ENCODE measurements around the gene CHRNA5.
"Not testable (repeated sequence)": the region's sequence is repeated elsewhere in the genome, so short reads cannot be mapped to it uniquely, and the experiment has no call there.

Gene CHRNA5

DNA sequence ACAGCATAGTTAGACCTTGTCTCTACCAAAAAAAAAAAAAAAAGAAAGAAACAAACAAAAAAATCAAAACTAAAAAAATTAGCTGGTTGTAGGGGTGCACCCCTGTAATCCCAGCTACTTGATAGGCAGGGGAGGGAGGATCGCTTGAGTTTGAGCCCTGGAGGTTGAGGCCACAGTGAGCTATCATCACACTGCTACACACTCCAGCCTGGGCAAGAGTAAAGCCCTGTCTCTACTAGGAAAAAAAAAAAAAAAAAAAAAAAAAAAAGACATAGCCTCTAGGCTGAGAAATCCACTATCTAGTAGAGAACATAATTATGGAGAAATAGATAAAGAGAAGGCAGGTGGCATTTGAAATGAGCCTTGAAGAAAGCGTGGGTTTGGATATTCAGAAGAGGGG lies 2.2 kb upstream of the CHRNA5 start:
- DNase-seq (ENCODE audit: low read depth): no peak
- H3K4me3 ChIP-seq (ENCODE audit: low read depth, low read length): no peak overlapping the region

DNA sequence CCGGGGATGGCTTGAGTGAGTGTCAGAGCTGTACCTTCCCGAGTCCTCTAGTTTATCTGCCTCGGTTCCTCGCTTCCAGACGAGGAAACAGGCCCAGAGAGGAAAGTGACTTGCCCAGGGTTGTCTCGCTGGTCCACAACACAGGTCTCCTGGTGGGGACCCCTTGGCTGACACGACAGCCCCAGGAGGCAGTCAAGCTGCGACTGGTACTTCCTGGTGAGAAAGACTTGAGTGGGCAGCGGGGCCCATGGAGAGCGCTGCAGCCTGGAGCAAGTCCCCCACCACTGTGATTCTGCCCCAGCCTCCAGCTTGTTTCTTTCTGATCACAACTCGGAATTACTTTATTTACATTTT lies 600 bp upstream of the CHRNA5 start:
- DNase-seq (ENCODE audit: low read depth): no peak
- no peak overlapping the region for H3K4me3 ChIP-seq (ENCODE audit: low read depth, low read length)

DNA sequence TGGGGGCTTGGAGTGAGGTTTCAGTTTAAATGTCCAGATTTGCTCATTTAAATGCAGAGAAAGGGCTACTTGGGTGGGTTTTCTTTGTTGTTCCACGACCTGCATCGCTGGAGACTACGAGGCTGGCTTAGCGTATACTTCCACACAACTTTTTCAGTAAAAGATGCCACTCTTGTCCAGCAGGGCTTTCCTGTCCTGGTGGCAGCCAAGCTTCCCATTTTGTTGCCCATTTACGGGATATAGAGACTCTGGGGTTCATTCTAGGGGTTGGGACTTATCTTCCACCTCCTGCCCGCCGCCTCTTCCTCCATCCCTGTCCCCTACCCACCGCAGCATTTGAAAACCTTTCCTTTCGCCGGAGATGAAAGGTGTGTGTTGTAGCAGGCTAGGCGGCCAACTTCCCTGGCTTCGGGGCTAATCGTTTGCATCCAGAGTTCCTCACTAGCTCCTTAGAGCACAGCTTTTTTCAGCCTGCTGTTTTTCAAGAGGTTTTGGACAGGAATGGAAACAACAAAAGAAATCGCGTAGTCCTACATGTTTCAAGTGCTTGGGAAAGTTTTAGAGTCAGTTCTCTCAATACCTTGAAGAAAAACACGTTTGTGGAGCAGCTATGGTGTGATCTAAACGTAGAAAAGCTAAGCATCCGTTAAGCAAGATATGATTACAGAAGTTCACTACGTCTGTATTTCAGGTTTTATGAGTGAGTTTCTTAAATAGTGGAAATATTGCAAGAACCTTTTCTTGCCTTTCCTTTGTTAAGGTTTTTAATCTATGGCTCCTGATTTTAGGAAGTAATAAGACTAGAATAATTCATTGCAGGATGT lies 843 bp downstream of the CHRNA5 start:
- DNase-seq (ENCODE audit: low read depth): no peak

DNA sequence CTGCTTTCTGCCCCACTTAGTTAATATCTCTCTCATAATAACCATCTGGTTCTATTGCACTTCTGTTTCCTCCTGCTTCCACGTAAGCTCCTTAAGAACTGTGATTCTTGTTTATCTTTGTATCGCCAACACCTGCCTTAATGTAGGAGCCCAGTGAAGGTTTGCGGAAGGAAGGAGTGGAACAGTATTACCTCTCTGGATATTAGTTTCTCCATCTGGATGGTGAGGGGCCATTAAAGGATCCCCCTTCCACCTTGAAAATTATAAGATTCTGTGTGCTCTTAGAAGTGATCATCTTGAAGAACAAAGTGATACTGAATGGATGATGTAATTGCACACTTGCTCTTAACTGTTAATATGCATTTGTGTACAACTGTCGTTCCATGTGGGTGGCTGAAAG lies 2.2 kb downstream of the CHRNA5 start:
- H3K4me3 ChIP-seq (ENCODE audit: low read depth, low read length): no peak overlapping the region
- no peak for DNase-seq (ENCODE audit: low read depth)

More for the DNA sequence above, 843 bp downstream of the CHRNA5 start:
- H3K4me3 ChIP-seq (ENCODE audit: low read depth, low read length): peak overlapping the region; percentile 72

DNA sequence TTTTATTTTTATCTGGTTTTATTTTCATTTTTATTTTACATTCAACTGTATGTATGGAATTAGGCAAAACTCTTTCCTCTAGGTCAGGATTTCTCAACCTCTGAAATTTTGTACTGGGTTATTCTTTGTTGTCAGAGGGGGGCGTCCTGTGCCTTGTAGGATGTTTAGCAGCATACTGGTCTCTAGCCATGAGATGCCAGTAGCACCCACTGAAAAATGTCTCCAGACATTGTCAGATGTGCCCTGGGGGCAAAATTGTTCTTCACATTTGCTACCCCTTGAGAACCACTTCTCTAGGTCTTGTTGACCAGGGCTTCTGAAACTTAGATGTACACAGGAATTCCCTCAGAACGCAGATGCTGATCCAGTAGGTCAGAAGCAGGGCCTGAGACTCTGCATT lies 5.4 kb downstream of the CHRNA5 start:
- no peak overlapping the region for H3K4me3 ChIP-seq (ENCODE audit: low read depth, low read length)
- no peak for DNase-seq (ENCODE audit: low read depth)

DNA sequence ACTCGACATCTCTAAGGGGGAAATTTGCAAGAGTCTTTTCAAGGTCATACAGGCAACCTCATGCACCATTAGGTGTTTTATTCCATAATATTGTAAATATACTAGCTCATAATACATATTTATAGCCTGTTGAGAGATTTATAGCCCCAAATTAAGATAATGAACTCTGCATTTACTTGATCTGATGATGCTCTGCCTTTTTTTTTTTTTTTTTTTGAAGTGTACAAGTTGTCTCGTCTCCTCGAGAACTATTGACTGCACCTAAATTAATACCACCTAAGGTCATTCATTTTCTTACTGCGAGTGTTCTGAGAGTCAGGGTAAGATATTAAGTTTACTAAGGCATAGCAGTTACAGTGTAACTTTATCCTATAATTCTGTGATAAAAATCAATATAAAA lies 6.1 kb downstream of the CHRNA5 start:
- no peak for DNase-seq (ENCODE audit: low read depth)
- H3K4me3 ChIP-seq (ENCODE audit: low read depth, low read length): no peak overlapping the region

DNA sequence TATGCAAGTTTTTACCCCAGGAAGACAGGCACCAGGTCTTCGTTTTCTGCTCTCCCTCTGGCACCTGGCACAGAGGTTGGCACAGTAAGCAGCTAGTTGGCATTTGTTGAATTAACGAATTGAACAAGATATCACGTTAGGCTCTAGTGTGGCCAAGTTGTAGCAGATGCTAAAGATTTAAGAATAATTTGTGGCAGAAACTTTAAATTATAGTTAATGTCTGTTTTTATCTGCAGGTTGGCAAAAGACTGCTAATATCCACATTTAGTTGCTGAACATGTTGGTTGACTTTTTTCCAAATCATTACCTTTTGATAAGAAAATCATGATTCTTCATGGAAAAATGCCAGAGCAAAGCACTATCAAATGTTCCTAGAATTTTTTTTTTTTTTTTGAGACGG lies 8.1 kb downstream of the CHRNA5 start:
- H3K4me3 ChIP-seq (ENCODE audit: low read depth, low read length): no peak overlapping the region
- no peak for DNase-seq (ENCODE audit: low read depth)

DNA sequence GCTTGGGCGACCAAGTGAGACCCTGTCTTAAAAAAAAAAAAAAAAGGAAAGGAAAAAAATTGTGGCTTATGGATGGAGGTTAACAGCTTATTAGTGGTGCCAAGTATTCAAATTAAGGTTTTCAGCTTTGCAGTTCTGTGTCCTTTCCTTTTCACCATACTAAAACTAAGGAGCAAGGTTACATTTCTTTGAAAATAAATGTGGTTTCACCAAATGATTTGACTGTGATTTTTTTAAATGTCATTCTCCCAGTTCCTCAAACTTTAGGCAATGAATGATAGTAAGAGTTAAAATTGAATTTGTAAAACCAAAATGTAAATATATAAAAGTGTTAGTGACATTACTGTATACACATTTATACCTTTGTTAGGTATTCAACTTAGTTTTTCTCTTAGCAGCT lies 9.6 kb downstream of the CHRNA5 start:
- no peak for DNase-seq (ENCODE audit: low read depth)
- no peak overlapping the region for H3K4me3 ChIP-seq (ENCODE audit: low read depth, low read length)

DNA sequence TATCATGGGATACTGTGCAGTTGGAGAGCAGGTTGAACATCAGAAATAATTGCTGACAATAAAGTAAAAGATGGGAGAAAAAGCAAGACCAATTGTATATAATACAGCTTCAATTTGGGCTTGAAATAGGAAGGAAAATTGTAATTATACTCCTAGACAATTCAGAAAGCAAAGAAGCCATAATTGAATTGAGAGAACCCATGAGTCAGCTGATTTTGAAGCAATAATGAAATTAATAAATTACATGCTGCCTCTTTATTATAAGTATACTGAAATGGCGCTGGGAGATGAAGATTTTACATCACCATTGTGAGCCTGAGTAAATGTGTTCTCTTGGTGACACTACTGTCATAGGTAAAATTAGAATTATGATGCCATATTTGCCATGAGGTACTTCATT lies 32.3 kb downstream of the CHRNA5 start:
- no peak overlapping the region for H3K4me3 ChIP-seq (ENCODE audit: low read depth, low read length)
- DNase-seq (ENCODE audit: low read depth): no peak

DNA sequence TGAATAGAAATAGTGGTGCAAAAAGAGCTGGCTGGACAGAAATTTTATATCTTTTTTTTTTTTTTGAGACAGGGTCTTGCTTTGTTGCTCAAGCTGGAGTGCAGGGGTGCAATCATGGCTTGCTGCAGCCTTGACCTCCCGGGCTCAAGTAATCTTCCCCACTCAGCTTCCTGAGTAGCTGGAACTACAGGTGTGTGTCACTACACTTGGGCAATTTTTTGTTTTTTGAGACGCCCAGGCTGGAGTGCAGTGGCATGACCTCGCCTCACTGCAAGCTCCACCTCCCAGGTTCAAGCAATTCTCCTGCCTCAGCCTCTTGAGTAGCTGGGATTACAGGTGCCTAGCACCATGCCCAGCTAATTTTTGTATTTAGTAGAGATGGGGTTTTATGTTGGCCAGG lies 33.0 kb downstream of the CHRNA5 start:
- no peak overlapping the region for H3K4me3 ChIP-seq (ENCODE audit: low read depth, low read length)
- no peak for DNase-seq (ENCODE audit: low read depth)

DNA sequence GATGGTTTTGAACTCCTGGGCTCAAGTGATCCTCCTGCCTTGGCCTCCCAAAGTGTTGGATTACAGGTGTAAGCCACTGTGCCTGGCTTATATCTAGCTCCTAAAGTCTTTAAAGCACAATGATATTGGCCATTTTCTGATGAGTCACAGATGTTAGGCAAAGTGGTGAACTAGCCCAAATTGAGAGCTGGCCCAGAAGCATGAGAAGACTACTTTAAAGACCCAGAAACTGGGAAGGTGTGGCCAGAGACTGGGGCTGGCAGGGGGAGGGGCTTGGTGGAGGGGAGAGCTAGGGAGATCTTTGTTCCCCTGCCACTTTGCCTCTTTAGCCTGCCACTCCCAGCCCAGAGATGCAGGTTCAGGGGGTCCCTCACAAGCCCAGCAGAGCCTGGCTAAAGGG lies 33.9 kb downstream of the CHRNA5 start:
- H3K4me3 ChIP-seq (ENCODE audit: low read depth, low read length): no peak overlapping the region
- DNase-seq (ENCODE audit: low read depth): no peak

DNA sequence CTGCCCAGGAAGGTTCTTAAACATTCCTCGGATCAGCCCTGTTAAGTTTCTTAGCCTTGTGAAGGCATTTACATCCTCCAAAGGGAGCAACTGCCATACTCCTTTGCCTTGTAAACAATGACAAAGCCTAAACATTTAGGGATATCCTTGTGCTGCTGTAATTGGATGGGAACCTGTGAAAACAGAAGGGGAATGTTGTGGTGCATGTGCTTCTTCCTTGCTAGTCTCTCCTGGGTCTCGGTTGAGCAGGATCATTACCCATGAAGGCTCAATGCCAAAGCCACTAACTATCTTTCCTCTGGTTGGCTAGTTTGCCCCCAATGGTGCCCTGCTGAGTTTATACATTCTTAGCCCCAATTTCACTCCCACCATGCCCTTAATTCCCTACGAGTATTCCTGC lies 38.1 kb downstream of the CHRNA5 start:
- DNase-seq (ENCODE audit: low read depth): no peak
- no peak overlapping the region for H3K4me3 ChIP-seq (ENCODE audit: low read depth, low read length)

DNA sequence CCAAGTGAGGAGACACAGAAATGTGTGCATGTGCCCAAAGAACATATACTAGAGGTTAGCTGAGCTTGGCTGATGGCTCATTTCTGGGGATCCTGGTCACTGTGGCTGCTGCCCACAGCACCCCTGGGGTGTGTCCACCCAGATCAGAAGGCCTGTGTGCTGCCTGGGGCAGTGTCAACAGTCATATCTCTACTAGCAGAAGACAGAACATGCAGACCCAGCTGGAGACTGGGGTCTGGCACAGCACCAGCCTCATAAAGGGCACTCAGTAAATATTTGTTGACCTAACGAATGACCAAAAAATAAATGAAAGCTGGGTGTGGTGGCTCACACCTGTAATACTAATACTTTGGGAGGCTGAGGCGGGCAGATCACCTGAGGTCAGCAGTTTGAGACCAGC lies 39.1 kb downstream of the CHRNA5 start:
- no peak for DNase-seq (ENCODE audit: low read depth)
- no peak overlapping the region for H3K4me3 ChIP-seq (ENCODE audit: low read depth, low read length)

DNA sequence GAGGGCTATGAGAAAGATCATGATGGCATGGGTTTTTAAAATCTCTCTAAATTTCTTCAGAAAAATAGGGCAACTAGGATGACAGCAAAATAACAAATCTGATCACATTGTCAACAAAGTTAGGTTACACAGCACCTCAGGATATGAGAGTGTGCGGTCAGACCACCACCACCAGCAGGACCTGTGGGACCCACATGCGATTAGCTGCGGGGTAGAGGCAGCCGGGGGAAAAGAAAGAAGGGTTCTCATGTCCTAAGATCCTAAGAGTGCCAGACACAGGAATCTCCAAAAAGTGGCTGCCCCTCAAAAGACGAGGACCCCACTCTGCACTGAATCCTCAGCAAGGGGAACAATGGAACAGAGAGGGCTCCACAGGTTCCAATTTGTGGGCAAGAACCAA lies 39.9 kb downstream of the CHRNA5 start:
- DNase-seq (ENCODE audit: low read depth): no peak
- H3K4me3 ChIP-seq (ENCODE audit: low read depth, low read length): no peak overlapping the region

DNA sequence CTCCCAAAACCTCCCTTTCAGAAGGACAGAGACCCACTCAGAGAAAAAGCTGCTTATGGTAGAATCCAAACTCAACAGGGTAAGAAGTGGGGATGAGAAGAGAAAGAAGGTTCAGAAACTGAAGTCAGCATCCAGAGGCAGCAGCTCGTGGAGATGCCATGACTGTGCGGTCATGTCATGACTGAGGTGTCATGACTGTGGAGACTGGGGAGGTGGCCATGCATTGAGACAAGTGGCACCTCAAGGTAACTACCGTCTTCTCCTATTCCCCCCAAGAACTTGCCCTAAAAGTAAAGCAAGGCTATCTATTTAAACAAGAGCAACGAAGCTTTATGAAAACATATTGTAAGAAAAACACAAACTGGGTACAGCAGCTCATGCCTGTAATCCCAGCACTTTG lies 40.4 kb downstream of the CHRNA5 start:
- no peak for DNase-seq (ENCODE audit: low read depth)
- H3K4me3 ChIP-seq (ENCODE audit: low read depth, low read length): no peak overlapping the region

DNA sequence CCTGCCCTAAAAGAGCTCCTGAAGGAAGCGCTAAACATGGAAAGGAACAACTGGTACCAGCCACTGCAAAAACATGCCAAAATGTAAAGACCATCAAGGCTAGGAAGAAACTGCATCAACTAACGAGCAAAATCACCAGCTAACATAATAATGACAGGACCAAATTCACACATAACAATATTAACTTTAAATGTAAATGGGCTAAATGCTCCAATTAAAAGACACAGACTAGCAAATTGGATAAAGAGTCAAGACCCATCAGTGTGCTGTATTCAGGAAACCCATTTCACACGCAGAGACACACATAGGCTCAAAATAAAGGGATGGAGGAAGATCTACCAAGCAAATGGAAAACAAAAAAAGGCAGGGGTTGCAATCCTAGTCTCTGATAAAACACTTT lies 44.2 kb downstream of the CHRNA5 start:
- not testable (repeated sequence) for DNase-seq (ENCODE audit: low read depth); H3K4me3 ChIP-seq (ENCODE audit: low read depth, low read length)

DNA sequence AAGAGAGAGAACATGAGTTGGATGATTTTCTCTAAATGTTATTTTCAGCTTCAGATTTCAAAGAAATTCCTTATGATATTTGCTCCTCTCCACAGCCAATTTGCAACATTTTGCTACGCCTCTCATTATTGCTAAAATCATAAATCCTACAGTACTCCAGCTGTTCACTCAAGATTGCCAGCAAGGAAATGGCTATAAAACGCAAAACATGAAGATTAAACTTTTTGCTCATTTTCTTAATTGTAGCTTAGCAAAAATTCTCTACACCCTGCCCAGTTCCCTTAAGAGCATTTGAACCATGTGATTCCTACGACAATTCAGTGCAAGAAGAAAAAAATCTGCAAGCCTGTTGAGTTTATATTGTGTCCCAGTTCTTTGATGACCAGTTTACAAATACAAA lies 48.7 kb downstream of the CHRNA5 start:
- H3K4me3 ChIP-seq (ENCODE audit: low read depth, low read length): no peak overlapping the region
- DNase-seq (ENCODE audit: low read depth): no peak

DNA sequence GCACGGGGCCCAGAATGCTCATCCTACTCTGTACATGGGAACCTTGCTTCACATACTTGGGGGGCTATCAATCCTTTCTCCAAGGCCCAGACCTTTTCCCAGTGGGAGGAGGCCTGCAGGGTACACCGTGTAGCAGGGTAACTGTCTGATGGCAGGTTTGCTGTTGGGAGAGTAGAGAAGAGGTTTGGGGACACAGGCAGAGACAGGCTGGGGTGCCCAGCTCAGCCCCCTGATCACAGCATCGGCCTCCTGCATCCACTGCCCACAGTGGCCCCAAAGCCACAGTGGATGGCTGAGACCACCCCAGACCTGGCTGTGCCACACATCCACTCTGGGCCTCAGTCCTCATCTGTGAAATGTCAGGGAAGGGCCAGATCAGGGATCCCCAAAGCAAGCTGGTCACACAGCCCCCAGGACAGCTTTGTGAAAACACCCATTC lies 49.9 kb downstream of the CHRNA5 start:
- no peak overlapping the region for H3K4me3 ChIP-seq (ENCODE audit: low read depth, low read length)
- DNase-seq (ENCODE audit: low read depth): no peak

DNA sequence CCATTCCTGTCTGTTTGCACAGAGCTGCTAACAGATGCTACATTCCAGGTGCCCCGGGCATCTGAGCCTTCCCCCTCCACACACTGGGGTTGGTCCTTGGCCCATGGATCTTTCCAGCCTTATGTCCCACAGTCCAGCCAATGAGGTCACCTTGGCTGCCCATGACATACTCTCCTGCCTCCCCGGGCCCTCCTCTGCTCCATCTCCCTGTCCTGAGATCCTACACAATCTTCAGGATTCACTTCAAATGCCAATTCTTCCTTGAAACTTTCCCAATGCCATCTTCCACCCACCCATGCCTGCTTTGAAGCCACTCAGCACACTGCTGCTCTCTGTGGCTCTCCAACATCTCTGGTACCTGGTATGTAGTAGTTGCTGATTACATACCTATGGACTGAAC lies 51.2 kb downstream of the CHRNA5 start:
- DNase-seq (ENCODE audit: low read depth): no peak
- H3K4me3 ChIP-seq (ENCODE audit: low read depth, low read length): no peak overlapping the region

DNA sequence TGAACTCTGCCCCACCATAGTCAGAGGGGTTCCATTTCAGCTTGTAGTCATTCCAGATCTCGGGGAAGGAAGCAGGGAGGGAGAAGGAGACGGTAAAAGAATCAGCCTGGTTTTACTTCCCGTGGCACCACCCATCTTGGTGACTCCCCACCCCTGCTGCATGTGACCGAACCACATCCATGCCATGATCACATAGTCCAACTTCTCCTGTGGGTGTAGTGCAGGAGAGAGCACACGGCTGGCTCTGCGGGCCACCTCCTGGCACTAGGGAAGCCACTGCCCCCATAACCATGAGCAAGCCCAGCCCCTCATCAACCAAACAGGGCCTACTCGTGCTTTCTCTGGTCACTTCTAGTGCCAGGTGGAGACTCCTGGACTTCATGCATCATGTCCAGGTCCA lies 51.8 kb downstream of the CHRNA5 start:
- DNase-seq (ENCODE audit: low read depth): no peak
- no peak overlapping the region for H3K4me3 ChIP-seq (ENCODE audit: low read depth, low read length)

DNA sequence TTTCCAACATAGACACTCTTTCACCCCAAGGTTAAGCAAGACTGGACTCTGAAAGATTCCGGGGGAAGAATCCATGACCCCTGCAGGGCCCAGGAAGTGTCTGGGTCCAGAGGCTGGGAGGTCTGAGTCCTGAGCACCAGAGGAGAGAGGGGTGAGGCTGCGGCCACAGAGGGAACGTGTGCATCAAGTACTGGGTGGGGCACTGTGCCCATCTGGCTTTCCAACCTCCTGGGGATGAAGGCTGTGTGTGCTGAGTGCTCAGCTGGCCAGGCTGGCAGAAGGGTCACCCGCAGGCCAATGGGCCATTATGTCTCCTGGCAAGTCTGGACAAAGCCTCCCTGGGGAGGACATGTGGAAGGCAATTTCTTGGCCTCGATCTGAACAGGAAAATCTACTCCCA lies 52.2 kb downstream of the CHRNA5 start:
- no peak for DNase-seq (ENCODE audit: low read depth)
- H3K4me3 ChIP-seq (ENCODE audit: low read depth, low read length): no peak overlapping the region

DNA sequence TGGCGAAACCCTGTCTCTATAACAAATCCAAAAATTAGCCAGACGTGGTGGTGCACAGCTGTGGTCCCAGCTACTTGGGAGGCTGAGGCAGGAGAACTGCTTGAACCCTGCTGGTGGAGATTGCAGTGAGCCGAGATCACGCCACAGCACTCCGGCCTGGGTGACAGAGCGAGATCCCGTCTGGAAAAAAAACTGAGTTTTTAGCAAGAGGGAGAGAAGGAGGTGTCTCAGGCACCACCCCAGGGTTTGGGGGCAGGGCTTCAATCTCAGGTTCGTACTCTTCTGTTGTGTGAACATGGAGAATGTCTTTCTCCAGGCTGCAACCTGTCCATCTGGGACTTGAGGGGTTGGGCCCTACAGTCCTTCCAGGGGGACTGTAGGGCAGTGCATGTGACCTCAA lies 52.7 kb downstream of the CHRNA5 start:
- no peak overlapping the region for H3K4me3 ChIP-seq (ENCODE audit: low read depth, low read length)
- DNase-seq (ENCODE audit: low read depth): no peak
